Activated CD4-positive, alpha-beta T cell treated with anti-CD3 and anti-CD28 coated beads, Interleukin-2, amount 50 U/mL, for 24 hours (primary cell): ENCODE data around the gene AK3.

Experiments used
- DNase-seq, 2 donors: peaks; one replicate each; pipeline ENCODE4 v3.0.0-alpha.2; 2020; ENCODE audit warnings: low read depth in 1 of 2, low spot score in 1 of 2

AK3 gene

GRCh38 chr9:4748612-4749011 is 7.6 kb upstream of the AK3 start:
- DNase-seq = no peak

- no peak for DNase-seq
Measured at GRCh38 chr9:4746278-4747030, 5.5 kb upstream of the AK3 start.

- no peak for DNase-seq
Measured at GRCh38 chr9:4743131-4743875, 2.3 kb upstream of the AK3 start.

- no peak for DNase-seq
Measured at GRCh38 chr9:4742246-4742645, 1.2 kb upstream of the AK3 start.

GRCh38 chr9:4741365-4742089 is 525 bp upstream of the AK3 start:
- DNase-seq = no peak

- no peak for DNase-seq
Measured at GRCh38 chr9:4740388-4740637, 689 bp downstream of the AK3 start.

GRCh38 chr9:4739587-4740387 is 1.2 kb downstream of the AK3 start:
- no peak for DNase-seq

- DNase-seq = no peak
Measured at GRCh38 chr9:4738866-4739586, 2.0 kb downstream of the AK3 start.

- DNase-seq = no peak
Measured at GRCh38 chr9:4734150-4734549, 6.9 kb downstream of the AK3 start.

GRCh38 chr9:4732890-4733289 is 8.1 kb downstream of the AK3 start:
- no peak for DNase-seq

GRCh38 chr9:4727593-4727992 is 13.4 kb downstream of the AK3 start:
- DNase-seq = no peak

- no peak for DNase-seq
Measured at GRCh38 chr9:4725706-4726442, 15.1 kb downstream of the AK3 start.

- DNase-seq = no peak
Measured at GRCh38 chr9:4721736-4722135, 19.3 kb downstream of the AK3 start.

- DNase-seq = no peak
Measured at GRCh38 chr9:4718911-4719310, 22.1 kb downstream of the AK3 start.

GRCh38 chr9:4717815-4718214 is 23.2 kb downstream of the AK3 start:
- no peak for DNase-seq

GRCh38 chr9:4716163-4716562 is 24.8 kb downstream of the AK3 start:
- no peak for DNase-seq

GRCh38 chr9:4714266-4715016 is 26.6 kb downstream of the AK3 start:
- DNase-seq = no peak

- no peak for DNase-seq
Measured at GRCh38 chr9:4713849-4714248, 27.2 kb downstream of the AK3 start.

GRCh38 chr9:4709380-4709779 is 31.6 kb downstream of the AK3 start:
- no peak for DNase-seq
